HG02970 (cell line): ENCODE results near the gene PCNX2.

Experiments used
- ATAC-seq: cut with Tn5 transposase; IDR thresholded peaks from one replicate; pipeline ENCODE4 v1.9.1; 2021; ENCODE audit warnings: mild to moderate bottlenecking, moderate library complexity, moderate number of reproducible peaks; ENCODE audit not compliant: unreplicated experiment, low FRiP score

Gene PCNX2

DNA sequence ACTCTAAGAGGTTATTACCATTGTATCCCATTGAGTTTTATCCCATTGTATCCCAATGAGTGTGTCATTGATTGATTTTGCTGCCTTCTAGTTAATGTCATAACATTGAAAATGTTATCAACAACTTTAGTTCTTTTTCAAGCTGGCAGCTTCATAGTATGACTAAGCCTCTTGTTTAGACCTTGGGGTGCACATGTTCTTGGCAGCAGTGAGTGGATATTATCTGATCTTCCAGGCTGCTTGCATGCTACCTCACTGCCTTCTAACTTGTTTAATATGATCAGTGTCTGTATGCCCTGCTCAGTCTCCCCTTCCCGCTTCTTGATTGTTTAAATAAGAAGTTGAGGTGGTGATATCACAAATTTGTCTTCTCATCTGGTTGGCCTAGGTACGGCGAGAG is 320.6 kb downstream of the PCNX2 start:
- no peak for ATAC-seq

DNA sequence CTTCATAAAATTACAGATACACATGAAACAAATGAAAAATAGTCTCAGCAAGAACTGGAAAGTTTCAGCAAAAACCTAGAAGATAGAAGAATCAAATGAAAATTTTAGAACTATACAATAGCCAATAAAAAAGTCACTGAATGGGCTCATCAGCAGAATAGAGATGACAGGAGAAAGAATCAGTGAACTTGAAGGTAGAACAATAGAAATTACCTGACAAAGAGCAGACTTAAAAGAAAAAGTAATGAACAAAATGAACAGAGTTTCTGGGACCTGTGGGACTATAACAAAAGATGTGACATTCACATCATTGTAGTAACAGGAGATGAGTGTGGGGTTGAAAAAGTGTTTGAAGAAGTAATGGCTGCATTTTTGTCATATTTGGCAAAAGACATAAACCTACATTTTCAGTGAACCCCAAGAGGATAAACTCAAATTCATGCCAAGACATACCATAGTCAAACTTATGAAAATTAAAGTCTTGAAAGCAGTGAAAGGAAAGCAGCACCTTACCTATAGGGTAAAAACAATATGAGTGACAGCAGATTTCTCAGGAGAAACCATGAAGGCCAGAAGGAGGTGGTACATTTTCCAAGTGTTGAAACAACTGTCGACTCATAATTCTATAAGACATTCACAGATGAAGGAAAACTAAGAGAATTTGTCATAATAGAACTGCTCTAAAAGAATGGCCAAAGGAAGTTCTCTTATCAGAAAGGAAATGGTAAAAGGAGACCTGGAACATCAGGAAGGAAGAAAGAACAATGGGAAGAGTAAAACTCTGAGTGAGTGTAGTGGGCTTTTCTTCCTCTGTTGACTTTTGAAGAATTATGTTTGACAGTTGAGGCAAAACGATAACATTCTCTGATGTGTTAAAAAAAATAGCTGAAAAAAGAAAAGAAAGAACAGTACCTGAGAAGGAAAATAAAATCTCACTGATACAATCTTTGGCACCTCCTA is 321.6 kb downstream of the PCNX2 start:
- ATAC-seq = no peak

DNA sequence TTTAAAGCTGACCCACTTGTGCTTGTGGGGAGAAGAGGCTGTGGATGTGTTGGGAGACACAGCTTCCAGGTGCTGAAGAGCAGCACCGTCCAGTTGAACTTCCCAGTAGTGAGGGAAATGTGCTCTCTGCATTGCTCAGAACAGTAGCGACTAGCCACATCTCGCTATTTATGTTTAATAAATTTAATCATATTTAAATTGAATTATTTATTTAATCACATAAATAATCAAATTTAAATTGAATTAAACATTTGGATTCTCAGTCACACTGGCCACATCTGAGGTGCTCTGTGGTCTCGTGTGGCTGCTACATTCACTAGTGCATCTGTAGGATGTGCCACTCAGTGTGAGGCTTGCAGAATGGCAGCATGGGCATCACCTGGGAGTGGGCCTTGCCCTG is 325.0 kb downstream of the PCNX2 start:
- ATAC-seq = no peak

DNA sequence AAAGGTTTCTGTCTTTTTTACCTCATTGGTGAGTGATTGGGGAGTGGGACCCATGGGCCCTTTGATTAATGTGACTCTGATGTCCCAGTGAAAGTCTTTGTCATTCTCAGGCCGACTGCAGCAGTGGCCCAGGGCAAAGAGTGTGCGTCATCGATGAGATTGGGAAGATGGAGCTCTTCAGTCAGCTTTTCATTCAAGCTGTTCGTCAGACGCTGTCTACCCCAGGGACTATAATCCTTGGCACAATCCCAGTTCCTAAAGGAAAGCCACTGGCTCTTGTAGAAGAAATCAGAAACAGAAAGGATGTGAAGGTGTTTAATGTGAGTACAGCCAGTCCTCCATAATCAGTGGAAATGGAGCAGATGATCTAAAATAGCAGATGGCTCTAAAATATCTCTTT is 325.7 kb downstream of the PCNX2 start:
- no peak for ATAC-seq

DNA sequence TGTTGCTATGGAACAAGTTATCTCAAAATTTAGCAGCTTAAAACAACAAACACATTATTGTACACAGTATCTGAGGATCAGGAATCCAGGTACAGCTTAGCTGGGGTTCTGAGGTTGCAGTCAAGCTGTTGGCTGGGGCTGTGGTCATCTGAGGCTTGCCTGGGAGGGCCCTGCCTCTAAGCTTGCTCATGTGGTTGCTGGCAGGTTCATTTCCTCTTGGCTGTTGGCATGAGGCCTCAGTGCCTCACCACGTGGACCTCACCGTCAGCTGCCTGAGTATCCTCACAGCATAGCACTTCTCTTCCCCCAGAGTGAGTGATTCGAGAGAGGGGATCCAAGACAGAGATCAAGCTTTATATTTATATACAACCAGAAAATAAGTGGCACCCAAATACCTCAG is 326.6 kb downstream of the PCNX2 start:
- no peak for ATAC-seq

DNA sequence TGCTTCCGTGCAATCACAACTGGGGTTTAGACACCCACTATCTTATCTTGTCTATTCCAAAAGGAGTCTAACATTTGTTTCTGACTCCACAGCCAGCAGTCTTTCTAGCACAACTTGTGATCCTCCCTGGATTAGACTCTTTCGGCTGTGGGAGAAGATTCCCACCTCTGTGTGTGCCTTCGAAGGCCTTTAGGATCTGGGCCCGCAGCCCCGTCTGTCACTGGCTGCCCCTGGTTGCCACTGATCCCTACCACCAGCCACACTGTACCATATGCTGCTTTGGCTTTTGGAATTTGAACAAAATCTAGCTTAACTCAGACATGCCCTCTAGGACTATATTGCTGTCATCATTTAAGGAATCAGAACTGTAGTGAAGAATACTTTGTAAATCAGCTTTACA is 327.1 kb downstream of the PCNX2 start:
- no peak for ATAC-seq

DNA sequence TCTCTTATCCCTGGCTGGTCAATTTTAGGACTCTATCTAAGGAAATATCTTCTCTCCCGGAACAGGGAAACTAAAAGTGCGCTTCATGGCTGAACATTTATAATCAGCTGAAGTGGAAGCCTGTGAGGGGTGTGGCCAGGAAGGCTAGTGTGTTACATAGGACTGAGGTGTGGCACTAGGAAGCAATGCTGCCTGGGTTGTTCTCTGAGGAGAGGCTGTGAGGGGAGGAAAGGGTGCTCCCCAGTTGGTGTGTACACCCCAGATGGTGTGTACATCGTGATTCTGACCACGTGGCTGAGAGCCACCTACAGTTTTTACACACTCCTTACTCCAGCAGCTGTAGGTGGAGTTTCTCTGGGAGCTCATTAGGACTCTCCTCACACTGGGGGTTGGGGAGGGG is 328.9 kb downstream of the PCNX2 start:
- no peak for ATAC-seq

DNA sequence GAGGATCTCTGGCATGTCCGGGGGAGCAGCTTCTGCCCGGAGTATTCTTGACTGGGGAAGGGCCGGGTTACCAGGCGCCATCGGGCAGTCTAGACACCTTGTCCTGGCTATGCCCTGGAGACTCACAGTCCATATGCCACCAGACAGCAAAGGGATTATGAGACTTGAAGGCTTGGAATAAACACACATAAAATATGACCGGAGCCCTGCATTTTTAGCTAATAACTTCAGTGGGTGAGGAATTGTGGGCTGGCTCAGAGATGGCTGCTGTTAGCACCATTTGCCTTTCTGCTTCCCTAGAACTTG is 329.7 kb downstream of the PCNX2 start:
- no peak for ATAC-seq

DNA sequence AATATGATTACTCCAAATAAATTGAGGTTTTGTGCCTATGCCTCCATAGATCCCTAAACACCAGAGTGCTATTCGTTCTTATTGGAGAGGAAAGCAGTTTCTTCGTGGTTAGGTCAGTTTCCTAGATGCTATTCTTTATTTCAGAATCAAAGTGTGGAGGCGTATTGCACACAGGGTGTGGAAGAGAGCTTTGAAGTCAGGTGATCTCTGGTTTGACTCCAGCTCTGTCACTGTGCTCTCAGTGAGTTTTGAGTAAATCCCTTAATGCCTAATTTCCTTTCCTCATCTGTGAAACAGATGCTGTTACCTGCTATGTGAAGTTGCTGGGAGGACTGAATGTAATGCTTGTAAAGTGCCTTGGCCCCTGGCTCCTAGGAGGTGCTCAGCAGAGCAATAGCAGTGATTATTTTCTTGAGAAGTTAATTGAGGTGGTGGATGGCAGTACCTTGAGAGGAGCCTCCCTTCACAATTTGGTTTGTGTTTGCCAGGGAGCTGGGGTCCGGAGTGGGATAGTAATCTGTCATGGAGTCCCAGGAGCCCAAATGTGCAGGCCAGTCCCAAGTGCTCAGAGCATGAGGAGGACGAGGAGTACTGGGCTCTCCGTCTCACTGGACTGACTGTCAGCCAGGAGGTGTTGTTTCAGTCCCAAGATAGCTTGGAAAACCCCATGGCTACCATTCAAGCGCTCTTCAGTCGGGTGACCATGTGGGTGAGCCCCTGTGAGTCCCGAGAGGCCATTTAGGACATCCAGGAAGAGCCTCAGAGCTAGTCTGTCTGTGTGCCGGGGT is 330.2 kb downstream of the PCNX2 start:
- ATAC-seq = no peak

DNA sequence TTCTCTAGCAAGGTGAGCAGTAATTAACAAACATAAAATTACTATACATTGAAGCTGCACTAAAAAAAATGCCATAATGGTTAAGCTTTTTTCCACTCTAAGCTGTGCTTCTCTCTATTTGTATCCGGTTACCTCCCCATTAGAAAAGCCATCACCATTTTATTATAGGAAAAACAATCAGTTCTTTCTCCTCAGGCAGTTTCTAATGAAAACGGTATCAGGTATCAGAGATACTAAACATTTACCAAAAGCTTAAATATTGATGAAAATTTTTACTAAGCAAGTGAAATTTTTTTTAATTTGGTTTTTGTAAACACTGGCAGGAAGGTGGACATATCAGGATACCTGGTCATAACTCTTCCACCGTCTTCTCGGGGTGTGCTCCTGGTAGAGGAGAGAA is 330.9 kb downstream of the PCNX2 start:
- no peak for ATAC-seq

DNA sequence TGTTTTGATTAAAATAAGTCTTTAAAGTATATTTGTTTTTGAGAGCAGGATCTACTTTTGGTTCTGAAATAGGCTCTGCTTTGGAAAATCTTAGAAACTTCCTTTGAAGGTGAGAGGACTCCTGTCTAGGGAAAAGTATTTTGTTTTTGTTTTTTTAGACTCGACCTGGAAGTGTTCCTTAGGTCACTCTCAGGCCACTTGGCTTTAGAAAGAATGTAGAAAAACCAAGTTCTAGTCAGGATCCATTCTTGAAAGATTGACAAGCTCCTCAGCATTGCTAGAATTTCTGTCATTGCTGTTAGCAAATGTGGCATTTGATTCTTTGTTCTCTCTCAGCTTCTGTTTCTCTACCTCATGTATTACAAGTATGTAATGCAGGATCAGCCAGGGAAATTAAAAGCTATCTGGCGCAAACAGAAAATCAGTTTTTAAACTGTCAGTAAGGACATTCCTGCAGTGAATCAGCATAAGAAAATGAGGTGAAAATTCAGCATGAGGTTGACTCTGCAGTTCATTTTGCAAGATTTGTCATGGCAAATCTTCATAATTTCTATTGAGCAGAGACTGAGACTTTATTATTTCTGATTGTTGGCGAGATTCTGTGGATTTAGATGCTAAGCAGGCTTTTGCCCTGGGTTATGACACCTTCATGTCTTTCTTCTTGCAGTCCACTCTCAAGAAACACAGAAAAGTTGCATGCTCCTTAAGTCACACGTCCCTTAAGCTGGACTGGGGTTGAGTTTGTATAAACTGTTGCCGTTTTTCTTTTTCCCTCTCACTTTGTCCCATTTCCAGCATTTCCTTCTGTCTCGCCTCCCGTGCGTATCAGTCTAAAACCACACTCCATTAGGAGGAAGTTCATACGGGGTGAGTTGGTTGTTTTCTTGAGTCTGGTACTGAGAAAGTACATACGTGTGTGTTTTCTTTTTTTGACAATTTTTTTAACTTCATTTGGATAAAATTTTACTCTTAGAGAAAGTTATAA is 332.5 kb downstream of the PCNX2 start:
- no peak for ATAC-seq

DNA sequence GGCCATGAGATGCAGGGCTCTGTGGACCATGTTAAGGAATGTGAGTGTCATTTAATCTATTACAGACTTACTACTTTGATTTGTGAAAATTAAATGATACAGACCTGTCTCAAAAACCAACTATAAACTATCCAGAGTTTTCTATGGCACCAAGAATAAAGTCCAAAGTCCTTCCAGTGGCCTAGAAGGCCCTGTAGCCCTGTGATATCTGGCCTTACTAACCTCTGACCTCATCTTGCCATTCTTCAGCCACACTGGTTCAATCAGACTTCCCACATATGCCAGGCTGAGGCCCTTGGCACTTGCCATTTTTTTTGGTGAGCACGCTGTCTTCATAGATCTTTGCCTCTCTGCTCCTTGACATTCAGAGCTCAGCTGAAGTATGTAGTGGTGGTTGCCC is 337.5 kb downstream of the PCNX2 start:
- no peak for ATAC-seq

DNA sequence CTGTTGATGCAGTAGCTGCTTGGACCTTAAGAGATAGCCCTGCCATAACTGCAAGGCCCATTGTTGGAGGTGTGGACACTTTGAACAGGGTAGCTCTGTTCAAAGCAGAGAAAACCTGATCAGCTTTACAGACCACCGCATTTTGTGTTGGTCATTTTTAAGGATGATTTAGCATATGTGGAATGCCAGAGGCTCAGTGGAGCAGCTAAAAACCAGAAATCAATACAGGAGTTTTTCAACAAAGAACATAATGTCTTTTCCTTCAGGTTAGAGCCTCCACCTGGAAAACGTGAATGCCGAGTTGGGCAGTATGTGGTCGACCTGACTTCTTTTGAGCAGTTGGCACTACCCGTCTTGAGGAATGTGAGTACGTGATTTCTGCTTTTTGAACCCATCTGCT is 339.4 kb downstream of the PCNX2 start:
- no peak for ATAC-seq

DNA sequence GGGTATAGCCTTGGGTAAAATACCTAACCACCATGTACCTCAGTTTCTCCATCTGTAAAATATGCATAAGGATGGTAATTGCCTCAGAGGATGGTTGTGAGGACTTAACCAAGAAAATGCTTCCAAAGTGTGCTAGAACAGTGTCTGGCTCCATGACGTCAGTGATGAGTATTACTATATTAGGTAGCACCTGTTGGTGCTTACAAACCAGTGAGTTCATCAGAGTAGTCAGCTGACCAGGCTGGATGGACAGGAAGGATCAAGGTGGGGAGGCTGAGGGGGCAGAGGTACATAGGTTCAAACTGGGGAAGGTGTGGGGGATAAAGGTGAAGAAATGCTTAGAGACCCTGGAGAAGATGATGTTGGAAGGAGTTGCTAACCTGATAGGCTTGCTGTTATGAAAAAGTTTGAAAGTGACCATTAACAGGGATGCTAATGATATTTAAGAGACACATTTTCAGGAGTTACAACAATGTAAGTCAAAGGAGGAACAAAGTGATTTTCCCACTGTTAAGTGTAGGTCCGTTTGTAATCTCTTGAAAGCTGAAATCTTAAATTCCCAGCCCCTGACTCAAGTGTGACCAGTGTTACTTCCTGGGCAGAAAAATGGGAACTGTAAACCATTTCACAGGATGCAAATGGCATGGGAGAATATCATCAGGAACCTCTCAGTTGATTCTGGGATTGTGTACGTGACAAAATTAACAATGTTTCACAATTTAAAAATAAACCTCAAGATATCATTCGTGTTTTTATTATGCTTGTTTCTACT is 340.7 kb downstream of the PCNX2 start:
- no peak for ATAC-seq

DNA sequence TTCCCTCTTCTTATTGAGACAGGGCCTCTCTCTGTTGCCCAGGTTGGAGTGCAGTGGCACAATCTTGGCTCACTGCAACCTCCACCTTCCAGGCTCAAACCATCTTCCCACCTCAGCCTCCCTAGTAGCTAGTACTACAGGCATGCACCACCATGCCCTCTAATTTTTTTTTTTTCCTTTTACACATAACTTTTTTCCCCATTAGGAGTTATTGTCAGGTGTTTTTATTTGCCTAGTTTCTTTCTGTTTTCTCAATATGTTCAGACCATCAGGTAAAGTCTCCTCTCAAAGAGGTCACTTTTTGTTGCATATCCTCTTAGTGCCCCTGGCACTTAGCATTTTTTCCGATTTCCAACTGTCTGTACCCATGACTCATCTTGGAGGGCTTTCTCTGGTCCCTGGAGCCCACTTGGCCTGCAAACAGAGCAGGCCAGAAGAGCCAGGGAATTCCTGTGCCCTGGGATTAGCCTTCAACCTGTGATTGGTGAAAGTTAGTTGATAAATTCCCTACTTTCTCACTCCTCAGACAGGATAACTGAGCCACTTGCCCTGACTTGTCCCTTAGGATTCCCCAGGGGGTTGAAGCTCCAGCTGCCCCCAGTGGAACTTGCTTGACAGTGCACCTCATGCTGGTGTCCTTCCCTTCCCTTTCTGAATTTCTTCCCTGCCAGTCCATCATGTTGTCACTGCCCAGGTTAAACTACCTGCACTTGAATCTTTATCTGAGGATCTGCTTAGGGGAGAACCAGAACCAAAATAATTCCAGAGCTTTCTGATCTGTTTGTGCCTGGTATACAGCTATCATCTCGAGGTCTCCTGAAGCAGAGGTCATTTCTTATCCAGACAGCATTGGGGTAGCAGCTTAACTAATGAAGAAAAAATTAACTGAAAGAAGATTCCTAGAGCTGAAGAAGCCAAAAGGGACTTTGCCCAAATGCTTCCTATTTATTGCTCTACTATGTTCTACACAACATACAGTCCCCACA is 342.7 kb downstream of the PCNX2 start:
- ATAC-seq = peak; percentile 30

DNA sequence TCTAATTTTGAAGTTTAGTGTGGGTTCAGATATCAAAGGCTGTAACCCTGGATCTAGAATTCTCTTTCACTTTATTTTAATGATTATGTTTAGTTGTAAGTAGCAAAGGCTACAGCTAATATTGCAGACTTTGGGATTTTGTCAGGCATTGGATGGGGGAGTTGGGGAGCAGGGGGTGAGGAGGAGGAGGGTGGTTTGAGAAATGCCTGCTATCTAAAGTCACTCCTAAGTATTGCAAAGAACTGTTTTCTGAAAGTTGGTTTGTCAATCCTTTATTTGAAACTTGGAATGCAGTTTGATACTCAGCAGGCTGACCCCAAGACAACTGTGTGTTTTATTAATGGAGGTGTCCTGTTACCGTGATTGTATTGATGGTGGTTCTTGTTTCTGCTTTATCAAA is 343.9 kb downstream of the PCNX2 start:
- no peak for ATAC-seq

DNA sequence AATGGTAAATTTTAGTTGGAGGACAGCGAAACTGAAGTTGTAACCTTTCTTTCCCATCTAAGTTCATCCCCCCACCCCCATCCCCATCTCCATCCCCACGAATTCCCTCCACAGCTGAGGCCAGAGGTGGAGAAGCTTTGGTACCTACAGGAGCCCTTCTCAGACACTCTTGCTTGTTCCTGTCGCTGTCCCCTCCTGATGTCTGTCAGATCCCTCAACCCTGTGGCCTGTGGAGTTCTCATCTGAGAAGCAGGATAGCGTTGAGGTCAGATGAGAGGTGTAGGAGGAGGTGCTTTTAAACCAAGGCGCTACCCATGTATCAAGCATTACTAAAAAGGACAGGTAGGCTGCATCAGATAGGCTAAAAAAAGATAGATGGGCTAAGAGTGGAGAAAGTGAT is 344.3 kb downstream of the PCNX2 start:
- no peak for ATAC-seq

DNA sequence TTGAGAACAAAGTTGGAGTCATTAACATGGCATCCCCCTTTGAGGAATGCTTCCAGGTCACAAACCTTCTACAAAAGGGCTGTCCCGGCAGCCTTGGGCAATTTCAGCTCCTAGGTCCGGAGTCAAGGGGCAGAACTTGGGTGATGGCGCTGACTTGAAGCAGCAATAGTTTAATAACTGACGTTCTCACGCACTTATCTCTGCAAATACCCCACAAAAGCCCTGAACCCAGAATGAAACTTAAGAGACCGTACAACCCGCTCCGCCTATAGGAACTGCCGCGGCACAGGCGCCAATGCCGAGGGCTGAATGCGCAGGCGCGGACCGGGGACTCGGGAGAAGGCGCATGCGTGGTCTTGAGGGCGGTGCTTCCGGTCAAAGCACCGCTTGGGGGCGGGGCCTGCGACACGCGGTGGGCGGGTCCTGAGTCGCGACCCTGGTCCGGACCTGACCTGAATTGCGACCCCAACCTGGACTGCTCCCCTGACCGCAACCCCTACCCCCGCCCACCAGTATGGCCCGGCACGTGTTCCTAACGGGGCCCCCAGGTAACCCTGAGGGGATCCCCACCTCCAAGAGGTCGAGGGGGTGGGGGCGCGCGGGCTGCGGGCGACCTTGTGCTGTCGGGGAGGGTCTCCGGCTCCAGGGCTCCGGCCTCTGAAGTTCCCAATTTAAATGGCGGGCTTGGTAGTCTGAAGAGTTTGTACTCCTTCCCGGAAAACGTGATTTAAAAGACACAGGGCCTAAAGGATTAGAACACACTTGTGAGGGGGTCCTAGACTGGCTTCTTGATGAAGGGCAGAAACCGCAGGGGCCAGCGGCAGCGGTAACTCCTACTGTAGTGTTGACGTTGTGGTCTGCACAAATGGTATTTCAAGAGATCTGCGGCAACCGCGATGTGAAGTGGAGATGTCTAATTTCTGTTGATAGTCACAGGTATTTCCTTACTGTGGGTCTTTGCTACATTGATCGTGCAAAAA is 345.0 kb downstream of the PCNX2 start, which contains the start of gene NTPCR:
NTPCR (plus strand) TSS at position 415 of the 980 bp plus-strand sequence; CDS start at position 515, 100 bp downstream.
- ATAC-seq = peak; percentile 98
